ENCODE data around the gene MC5R.
A peak's percentile ranks its signal among the peaks of the same experiment; 100 is the strongest.

Gene MC5R

GRCh38 chr18:13823707-13824395, at the start of gene MC5R:
Gene MC5R, plus strand, starts transcription at chr18:13824149. Its CDS starts 1,617 bp downstream, at chr18:13825766.
- DNase-seq (ENCODE audit: low read depth in 2 of 2) = peak; percentile 63 to 73

- no peak for DNase-seq (ENCODE audit: low read depth in 2 of 2)
Observed at GRCh38 chr18:13775058-13775457, 48.9 kb upstream of the MC5R start.

GRCh38 chr18:13791181-13791580, 32.8 kb upstream of the MC5R start:
- no peak for DNase-seq (ENCODE audit: low read depth in 2 of 2)

GRCh38 chr18:13793819-13794218, 30.1 kb upstream of the MC5R start:
- DNase-seq (ENCODE audit: low read depth in 2 of 2) = no peak

GRCh38 chr18:13796515-13796914, 27.4 kb upstream of the MC5R start:
- no peak for DNase-seq (ENCODE audit: low read depth in 2 of 2)

- no peak for DNase-seq (ENCODE audit: low read depth in 2 of 2)
Observed at GRCh38 chr18:13797157-13797611, 26.8 kb upstream of the MC5R start.

- no peak for DNase-seq (ENCODE audit: low read depth in 2 of 2)
Observed at GRCh38 chr18:13799396-13799795, 24.6 kb upstream of the MC5R start.

- DNase-seq (ENCODE audit: low read depth in 2 of 2) = peak; percentile 23 to 34
Observed at GRCh38 chr18:13800505-13801259, 23.3 kb upstream of the MC5R start.

GRCh38 chr18:13801260-13801601, 22.7 kb upstream of the MC5R start:
- DNase-seq (ENCODE audit: low read depth in 2 of 2) = no peak

GRCh38 chr18:13804305-13804704, 19.6 kb upstream of the MC5R start:
- no peak for DNase-seq (ENCODE audit: low read depth in 2 of 2)

- DNase-seq (ENCODE audit: low read depth in 2 of 2) = no peak
Observed at GRCh38 chr18:13808294-13809042, 15.5 kb upstream of the MC5R start.

- no peak for DNase-seq (ENCODE audit: low read depth in 2 of 2)
Observed at GRCh38 chr18:13809043-13809430, 14.9 kb upstream of the MC5R start.

GRCh38 chr18:13809531-13810255, 14.3 kb upstream of the MC5R start:
- DNase-seq (ENCODE audit: low read depth in 2 of 2) = no peak

- no peak for DNase-seq (ENCODE audit: low read depth in 2 of 2)
Observed at GRCh38 chr18:13810950-13811485, 12.9 kb upstream of the MC5R start.

GRCh38 chr18:13811993-13812392, 12.0 kb upstream of the MC5R start:
- no peak for DNase-seq (ENCODE audit: low read depth in 2 of 2)

GRCh38 chr18:13813271-13813849, 10.6 kb upstream of the MC5R start:
- DNase-seq (ENCODE audit: low read depth in 2 of 2) = peak; percentile 46 to 48

- DNase-seq (ENCODE audit: low read depth in 2 of 2) = no peak
Observed at GRCh38 chr18:13826209-13826608, 2.3 kb downstream of the MC5R start.

GRCh38 chr18:13831864-13832508, 8.0 kb downstream of the MC5R start:
- DNase-seq (ENCODE audit: low read depth in 2 of 2) = no peak

GRCh38 chr18:13834496-13835015, 10.6 kb downstream of the MC5R start:
- DNase-seq (ENCODE audit: low read depth in 2 of 2) = no peak

- DNase-seq (ENCODE audit: low read depth in 2 of 2) = no peak
Observed at GRCh38 chr18:13835202-13835601, 11.3 kb downstream of the MC5R start.

- DNase-seq (ENCODE audit: low read depth in 2 of 2) = no peak
Observed at GRCh38 chr18:13836559-13836958, 12.6 kb downstream of the MC5R start.
